HCEC 1CT (cell line): ENCODE measurements around the gene XXYLT1.

Experiments used
- DNase-seq: peaks from one replicate; pipeline ENCODE4 v3.0.0-alpha.2; 2017

Gene XXYLT1

DNA sequence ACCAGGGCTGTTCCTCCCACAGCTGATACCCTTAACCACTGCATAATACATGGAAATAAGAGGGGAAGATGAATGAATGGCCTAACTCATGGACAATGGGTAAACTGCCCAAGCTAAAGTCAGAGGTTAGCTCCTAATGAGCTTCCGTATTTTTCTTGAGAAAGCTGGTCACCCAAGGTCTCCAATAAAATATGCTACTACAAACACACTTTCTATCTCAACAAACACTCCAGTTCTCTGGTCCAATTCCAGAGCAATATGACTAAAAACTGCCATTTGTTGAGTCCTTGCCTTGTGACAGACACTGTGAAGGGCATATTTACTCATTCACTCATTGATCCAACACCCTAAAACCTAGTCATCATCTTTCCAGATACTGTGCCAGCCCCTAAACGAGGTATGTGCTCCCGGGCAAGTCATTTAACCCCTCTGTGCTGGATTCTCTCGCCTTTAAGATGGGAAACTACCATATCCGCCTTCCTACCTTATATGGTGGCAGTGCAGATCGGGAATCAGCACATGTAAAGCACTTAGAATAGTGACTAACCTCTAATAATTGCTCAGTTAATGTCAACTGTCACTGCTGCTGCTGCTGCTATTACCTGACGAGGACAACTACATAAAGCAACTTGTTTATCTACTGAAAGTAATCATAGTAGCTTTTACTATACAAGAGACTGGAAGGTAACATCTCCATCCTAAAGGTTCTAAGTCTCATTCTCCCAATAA, 89.1 kb downstream of the XXYLT1 start:
- peak; percentile 36 for DNase-seq

DNA sequence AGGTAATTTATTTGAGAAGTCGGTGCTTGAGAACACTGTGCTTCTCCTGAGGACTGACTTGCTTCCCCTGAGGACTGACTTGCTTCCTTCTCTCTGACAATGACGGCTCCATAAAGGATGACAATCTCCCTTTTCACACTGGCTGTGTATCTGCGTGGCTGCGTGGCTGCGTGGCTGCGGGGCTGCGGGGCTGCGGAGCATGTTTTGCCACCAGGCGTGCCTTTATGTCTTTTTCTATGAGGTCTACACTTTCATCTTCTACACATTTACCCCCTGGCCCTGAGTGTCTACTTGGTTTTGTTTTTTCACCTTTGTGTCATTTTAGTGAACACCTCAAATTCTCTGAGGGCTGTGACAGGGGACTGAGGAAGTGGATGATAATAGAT, 89.9 kb downstream of the XXYLT1 start:
- DNase-seq, result no peak

DNA sequence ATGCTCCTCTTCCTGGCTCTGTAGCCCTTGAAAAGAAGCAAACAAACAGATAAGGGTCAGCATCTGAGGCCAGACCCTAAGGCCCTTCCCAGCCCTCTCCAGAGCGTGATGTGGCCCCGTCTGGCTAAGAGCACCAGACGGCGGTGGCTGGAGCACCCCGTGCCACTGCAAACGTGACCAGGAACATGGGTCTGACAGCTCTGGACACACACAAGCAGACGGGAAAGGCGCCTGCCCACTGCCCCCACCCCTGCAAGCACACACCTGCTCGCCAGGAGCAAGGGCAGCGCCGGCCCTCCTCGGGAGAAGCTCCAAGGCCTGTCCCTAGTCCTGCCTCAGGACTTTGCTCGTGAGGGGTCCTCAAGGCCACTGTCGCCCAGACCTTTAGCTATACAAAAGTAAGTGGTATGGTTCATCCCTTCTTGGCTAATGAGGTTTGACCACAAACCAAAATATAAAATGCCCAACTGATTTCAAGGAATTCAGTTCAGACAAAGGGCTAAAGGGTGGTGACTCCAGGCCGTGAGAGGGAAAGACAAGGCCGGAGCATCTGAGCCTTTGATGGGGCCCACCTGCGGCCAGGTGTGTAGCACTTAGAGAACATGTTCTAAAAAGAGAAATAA, 90.4 kb downstream of the XXYLT1 start:
- DNase-seq, result no peak

DNA sequence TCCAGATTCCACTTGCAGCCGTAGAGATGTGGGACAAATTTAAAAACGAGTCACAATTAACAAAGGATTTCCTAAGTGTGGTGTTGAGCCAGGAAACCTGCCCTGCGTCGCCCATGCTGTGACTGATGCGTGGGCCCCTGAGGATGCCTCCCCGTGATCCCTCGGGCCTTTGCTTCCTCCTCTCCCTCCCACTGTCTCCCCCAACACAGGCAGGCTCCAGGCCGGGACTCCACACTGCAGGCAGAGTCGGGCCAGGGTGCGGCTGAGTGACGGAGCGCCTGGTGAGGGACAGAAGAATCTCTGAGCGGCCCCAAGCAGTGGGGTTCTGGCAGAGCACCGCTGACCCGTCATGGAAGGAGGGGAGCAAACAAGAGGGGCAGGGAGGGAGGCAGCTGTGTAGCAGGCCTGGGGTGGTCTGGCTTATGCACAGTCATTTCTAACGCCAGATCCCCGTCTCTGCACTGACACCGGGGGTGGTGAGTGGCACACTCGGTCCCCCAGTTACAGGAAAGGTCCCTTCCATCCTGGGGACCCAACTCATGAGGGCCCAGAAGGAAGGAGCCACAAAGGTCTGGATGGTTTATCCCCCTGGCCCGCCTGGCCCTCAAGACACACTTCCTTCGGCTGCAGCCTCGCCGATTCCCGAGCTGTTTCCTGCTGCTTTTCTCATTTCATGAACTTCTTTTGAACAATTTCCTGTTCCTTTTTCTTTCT, 91.0 kb downstream of the XXYLT1 start:
- DNase-seq, result no peak

DNA sequence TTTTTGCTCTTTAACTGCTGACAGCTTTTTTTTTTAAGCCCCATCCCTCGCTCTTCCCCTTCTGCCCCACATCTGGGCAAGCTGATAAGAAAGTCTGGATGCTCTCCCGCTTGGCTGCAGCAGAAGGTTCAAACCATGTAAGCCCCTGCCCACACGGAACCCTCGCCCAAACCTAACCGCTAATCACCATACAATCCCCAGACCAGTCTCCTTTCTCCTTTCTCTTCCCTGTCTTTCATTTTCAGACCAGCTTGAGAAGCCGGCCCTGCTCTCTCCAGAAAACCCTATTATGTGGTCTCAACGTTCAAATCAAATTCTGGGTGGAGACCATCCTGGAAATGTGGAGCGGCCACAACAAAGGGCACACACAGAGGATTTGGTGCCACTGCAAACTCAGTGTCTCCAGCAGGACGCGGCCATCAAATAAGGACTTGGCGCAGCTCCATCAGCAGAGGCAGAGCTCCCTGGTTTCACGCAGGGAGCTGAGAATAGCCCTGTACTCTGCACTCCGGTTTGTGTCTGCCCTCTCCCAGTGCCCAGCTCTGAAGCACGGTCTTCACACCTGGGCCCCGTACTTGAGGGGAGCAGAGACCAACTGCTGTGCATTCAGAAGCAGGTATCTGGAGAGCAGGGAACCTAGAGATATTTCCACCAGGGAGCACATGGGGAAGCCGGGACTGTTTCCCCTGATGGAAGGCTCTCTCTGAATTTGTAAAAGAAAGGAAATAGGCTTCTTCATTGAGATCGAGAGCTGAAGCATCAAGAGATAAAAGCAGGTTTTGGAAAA, 92.6 kb downstream of the XXYLT1 start:
- no peak for DNase-seq

DNA sequence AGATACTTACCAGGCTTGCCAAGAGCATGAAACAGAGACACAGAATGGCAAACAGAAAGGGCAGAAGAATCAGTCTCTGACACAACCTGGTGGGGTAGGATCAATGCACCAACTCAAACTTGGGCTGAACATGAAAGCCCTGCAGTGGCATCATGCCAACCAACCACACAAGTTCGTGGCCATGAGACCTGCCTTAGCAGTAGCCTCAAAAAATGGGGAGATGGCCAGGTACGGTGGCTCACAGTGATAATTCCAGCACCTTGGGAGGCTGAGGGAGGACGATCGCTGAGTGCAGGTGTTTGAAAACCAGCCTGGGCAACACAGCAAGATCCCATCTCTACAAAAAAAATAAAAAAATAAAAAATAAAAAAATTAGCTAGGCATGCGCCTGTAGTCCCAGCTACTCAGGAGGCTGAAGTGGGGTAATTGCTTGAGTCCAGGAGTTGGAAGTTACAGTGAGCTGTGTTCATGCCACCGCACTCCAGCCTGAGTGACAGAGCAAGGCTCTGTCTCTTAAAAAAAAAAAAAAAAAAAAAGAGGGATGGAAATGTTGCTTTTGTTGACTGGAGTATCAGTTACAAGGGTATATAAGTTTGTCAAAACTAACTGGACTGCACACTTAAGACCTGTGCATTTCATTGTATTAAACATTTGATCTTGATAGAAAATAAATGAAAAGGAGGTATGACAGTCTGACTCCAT, 93.4 kb downstream of the XXYLT1 start:
- no peak for DNase-seq

DNA sequence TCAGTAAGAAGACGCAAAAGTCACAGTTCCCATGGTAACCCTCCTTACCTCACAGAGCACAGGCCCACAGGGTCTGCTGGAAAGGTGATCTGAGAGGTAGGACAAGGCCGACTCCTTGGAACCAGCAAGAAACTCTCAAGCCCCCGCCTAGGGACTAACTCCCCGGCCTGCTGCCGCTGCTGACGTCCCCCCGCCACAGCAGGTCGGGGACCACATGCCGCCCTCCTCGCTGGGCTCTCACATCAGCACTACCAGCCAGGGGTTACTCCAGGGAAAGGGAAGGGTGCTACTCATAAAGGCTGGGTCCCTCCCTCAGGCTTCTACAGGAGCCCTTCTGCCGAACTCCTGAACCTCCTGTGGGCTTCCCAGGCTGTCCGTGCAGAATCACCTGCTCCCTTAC, 94.2 kb downstream of the XXYLT1 start:
- DNase-seq, result no peak

DNA sequence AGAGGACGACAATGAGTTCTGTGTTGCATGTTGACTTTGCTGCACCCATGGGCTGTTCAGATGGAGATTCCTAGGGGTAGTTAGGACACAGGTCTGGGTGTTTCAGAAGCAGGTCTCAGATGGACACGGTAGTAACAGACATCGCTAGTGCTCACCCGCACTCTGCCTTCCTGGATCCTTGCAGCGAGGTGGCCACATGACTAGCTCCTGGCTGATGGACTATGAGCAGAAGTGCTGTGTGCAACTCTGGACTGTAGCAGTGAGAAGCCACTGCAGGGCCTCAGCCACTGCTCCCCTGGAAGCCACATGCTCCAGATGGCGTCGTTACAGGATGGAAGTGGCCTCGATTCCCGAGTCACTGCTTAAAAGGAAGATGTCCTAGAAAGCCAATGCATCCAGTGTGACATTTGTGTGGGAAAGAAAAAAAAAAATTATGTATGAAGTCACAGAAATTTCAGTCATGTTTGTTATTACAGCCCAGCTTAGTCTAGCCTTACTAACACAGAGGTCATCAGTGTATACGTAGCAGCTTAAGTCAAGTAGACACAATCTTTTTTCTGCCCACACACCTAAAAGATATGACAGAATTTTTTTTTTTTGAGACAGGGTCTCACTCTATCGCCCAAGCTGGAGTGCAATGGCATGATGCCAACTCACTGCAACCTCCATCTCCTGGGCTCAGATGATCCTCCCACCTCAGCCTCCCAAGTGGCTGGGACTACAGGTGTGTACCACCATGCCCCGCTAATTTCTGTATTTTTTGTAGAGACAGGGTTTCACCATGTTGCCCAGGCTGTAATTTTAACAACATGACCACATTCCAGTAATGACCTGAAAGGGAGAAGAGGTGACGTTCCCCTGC, 95.3 kb downstream of the XXYLT1 start:
- DNase-seq, result no peak

DNA sequence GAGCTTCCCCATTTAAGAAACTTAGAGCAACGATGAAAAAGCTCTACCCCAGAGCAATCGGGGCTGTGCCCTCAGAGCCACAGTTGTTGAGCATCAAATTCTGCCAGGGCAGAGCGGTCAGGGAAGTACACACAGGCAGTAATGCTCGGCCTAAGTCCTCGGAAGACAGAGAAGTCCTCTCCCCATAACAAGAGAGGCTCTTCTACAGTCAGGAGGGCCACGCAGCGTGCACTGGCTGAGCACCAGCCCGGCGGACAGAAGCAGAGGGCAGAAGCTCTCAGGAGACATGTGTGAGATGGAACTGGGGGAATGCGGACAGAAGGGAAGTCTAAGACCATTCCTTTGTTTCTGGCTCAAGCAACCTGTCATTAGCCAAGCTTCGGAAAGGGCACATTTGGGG, 95.9 kb downstream of the XXYLT1 start:
- DNase-seq, result no peak

DNA sequence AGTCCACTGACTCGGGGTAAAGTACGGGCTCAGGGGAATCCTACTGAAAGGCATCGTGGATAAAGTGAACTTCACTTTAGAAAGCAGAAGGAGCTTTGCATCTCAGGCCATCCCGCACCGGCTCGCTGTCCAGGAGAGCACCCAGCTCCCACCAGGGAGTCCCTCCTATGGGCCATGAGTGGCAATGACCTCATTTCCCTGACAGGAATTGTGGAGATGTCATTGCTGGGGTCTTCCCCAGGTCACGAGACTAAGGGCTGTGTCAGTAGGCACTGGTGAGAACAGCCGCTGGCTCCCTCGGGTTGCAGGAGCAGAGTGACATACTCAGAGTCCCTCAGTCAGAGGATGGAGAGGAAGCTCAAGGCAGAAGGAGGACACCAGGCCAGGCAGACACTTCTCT, 97.3 kb downstream of the XXYLT1 start:
- DNase-seq, result no peak

DNA sequence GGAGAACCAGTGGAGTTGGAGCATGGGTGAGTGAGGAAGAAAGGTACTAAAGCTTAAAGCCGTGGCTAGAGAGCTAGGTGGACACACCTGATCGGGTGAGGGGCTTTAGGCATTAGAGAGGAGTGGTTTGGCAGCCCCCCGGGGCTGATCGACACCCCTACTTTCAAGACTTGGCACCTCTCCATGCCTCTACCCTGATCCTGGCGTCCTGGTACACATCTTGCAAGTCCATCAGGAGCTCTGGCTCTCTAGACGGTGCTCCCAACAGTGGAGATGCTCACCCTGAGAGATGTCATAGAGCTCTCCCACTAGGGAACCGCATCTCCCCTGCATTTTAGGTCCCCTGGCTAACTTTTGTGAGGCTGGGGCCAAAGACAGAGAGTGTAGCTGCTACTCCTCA, 98.1 kb downstream of the XXYLT1 start:
- no peak for DNase-seq

DNA sequence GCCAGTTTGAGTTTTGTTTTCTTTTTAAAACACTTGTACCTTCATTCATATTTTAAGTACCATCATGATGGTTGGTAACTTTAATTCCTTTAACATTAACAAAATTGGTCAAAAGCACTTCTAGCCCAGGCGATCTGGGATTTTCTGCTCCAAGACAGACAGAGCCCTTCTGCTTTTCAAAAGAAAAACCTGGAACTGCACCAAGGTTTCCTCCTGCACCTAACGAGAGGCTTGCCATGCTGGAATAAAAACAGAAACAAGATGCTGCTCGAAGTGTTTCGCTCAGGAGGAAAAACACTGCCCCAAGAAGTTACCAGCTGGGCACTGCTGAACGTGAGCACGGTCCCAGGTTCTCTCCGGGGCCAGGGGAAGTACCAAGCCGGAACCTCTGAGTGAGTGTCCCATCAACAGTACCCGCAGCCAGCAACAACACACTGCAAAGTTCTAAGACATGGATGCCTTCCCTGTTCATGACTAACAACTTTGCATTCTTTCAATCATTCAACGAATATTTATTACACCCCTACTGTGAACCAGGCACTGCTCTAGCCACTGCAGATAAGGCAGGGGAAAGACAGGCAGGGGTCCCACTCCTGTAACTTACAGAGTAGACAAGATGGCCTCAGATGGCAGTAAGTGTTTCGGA, 98.8 kb downstream of the XXYLT1 start:
- no peak for DNase-seq

DNA sequence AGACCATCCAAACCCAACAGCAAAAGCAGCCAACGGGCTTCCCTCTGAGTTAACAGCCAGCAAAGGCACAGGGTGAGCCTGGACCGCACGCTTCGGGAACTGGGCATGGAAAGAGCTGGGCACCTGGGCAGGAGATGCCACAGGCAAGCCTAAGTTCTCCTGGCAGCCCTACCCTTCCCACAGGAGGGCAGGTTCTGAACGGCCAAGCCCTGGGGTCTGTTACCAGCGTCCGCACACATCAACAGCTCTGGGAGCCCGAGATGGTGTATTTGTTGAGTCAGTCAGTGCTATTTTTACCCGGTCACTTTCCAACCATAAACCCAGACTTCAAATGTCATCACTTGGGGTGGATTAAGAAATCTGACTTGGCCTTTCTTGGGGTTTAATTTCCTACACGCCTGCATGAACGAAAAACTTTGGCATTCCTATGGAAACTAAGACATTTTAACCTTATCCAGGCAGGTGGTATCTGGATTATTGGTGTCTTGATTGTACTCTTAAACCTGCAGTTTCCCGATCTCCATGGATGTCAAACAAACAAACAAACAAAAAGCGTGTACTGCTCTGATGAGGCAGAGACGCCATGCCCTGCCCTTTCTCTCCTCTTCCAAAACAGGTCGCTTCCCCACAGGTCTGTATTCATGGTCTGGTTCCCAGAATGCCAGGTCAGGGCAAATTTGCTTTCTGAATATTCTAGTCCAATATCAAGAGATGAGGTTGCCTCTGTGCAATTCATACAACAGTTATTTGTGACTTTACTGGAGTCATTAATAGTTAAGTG, 99.7 kb downstream of the XXYLT1 start:
- no peak for DNase-seq

DNA sequence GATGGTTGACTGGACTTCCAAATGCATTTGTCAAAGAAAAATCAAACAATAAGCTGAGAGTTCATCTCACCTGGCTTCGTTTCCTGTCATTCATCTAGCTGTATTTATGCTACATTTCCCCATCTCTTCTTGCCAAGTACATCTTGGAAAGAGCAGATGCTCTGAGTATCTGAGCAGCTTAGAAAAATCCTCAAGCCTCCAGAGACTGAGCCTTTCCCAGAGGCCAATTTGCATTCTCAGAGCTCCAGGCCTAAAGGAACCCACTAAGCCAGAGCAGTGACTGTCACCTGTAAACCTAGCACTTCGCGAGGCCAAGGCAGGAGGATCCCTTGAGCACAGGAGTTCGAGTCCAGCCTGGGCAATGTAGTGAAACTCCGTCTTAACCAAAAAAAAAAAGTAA, 100.5 kb downstream of the XXYLT1 start:
- DNase-seq, result no peak

DNA sequence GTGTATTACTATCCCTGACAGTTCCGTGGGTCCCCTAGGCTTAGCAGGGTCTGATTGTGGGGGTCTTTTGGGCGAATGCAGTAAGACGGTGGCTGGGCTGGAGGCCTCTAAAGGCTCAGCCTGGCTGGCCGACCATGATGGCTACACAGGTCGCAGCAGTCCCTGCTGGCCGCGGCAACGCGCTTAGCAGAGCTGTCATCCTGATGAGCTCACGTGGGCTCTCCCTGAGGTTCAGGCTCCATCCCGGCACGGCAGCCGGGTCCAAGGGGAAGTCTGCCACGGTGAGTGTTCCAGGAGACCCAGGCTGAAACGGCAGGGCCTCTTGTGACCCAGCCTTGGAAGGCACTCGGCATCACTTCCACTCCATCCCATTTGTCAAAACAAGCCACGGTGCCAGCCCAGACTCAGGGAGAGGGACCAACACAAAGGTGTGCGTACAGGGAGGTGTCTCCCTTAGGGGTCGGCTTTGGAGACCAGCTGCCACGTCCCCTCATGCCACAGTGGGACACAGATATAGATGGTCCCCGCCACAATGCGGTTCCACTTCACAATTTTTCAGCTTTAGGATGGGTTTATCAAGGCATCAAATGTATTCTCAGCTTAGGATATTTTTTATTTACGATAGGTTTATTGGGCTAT, 101.8 kb downstream of the XXYLT1 start:
- no peak for DNase-seq

DNA sequence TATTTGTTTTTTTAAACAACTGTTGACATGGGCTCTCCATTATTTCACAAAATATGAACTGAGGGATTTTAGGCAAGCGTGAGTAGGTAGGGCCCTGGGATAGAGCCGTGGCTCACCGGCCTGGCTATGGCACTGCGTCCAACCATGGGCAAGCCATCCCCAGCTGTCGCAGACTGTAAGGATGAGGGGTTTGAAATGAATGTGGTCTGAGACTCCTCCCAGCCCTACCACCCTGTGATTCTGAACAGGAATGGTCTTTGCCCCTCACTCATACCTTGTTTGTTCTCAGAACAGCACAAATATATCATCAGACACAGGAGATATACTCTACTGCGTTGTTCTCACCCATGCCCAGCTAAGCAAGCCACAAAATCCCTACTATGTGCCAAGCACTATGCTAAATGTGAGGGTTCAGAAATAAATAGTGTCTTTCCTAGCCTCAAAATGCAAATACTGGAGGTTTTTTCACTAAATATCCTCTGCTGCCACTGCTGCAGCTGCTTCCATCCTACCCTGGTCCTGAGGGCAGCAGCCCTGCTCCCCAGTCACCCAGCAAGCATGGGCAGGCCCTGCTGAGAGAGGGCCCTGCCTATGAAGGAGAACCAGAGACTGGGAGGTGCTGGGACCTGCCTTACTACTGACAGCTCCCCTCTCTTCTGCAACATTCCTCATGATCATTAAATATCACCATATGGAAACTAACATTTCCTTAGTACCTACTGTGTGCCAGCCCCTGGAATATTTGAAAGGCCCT, 102.8 kb downstream of the XXYLT1 start:
- DNase-seq, result no peak

DNA sequence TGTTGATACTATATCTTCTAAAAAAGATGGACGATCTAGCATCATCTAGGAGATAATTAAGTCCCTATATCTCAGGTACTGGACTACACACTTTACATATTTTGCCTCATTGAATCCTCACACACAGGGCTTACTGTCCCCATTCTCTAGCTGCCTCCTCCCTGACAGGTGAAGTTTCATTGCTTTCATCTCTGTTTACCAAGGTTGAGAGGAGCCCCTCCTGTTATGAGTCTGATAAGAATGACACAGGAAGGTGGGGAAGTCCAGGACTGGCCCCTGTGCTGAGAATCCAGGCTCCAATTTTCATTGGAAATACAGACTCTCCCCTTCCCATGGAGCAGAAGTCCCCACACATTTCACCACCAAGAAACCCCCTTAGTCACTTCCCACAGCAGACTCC, 105.2 kb downstream of the XXYLT1 start:
- DNase-seq, result no peak

DNA sequence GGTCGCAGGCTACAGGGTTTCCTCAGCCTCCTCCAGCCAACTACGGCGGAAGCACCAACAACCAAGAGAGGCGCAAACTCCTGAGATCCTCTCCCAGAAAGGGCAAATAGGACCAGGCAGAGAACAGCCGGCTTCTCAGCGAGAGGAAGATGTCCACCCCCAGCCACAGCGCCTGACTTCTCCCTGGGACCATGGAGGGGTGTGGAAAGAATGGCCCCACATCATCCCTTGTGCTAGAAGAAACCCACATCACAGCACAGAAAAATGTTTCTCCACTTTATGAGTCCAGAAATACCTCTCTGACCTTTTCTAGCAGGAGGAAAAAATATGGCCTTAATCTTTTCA, 105.7 kb downstream of the XXYLT1 start:
- no peak for DNase-seq

DNA sequence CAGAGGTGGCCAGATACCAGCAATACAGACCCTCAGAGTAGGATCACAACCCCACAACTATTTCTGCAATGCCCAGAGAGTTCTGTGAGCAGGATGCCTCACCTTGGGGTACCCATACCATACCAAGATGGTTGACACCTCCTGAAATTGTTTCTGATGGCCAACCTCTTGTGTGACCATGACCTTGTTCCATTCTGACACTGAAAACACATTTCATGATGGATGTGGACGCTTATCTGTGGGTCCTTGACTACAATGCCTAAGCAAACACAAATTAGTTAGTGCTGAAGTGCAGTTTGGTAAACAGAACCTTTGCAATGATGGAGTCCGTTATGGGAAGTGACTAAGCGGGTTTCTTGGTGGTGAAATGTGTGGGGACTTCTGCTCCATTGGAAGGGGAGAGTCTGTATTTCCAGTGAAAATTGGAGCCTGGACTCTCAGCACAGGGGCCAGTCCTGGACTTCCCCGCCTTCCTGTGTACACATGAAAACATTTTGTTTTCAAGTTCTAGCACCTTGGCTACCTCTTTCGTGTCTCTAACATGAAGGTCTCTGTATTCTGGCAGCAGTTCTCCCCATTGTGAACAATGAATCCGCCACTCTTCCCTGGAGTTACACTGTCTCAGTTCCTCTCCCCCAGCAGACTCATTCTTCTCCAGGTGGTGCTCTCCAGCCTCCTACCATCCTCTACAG, 106.2 kb downstream of the XXYLT1 start:
- no peak for DNase-seq
